Bone marrow (tissue), 2 donors: ENCODE results near the gene LRRK1.
"Not testable (repeated sequence)": the region's sequence is repeated elsewhere in the genome, so short reads cannot be mapped to it uniquely, and the experiment has no call there.

Source experiments
- DNase-seq, 2 donors: peaks; one replicate each; lab custom pipeline; 2025; lab: John Stamatoyannopoulos, UW

The LRRK1 gene

GRCh38 chr15:101092156-101092866 is 173.2 kb downstream of the LRRK1 start:
- no peak for DNase-seq

DNA sequence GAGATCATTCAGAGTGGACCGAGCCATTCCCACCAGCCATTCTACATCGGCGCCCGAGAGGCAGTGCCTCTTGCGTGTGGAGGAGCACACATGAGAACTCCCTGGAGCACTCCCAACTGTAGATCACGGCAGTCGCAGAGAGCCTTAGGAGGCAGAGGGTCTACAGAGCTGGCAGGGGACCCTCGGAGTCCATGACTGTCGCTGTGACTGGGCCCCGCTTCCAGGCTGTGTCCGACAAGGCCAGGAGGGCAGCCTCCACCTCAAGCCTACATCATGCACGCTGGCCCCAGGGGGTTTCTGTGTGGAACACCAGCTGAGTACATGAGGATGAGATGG is 173.7 kb downstream of the LRRK1 start:
- DNase-seq, result no peak

- DNase-seq, result no peak
Observed at GRCh38 chr15:101093958-101094357, 174.8 kb downstream of the LRRK1 start.

- DNase-seq, result not testable (repeated sequence)
Observed at GRCh38 chr15:101095796-101096406, 176.7 kb downstream of the LRRK1 start.

GRCh38 chr15:101097111-101097510 is 178.0 kb downstream of the LRRK1 start:
- no peak for DNase-seq

DNA sequence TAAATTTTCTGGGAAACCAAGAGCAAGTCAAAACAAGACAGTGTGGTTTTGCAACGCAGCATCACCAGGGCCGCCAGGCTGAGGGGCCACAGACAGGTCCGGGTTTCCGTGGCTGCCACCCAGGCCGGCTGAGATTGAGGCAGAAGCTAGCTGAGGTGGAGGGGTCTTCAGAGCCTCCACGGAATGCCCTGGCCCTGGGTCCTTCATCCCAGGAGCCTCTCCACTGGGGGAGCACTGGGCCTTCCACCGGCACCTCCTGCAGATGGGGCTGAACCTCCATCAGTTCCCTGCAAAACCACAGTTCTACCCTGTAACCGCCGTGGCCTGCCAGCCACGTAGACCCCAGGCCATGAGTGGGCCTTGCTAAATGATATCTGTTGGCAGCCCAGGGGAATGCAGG is 180.0 kb downstream of the LRRK1 start:
- DNase-seq, result no peak

- DNase-seq, result no peak
Observed at GRCh38 chr15:101100118-101100517, 181.0 kb downstream of the LRRK1 start.

- no peak for DNase-seq
Observed at GRCh38 chr15:101100593-101101442, 181.7 kb downstream of the LRRK1 start.

- no peak for DNase-seq
Observed at GRCh38 chr15:101101676-101102075, 182.5 kb downstream of the LRRK1 start.

- no peak for DNase-seq
Observed at GRCh38 chr15:101102746-101103145, 183.6 kb downstream of the LRRK1 start.

DNA sequence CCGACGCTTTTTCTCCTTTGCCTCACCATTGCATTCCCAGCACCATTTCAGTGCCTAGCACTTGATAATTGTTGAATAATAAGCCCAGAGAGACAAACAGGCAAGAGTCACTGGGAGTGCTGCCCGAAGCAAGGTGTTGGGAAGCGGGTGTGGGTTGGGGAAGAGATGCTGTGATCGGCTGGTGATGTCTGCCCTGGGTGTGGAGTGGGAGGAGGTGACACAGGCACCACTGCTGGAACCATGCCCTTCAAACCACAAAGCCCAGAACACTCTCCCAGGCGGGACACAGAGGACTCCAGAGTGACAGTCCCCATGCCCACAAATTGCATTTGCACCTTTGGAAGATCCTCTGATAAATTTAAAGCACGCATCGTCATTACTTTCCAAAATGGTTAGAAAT is 184.4 kb downstream of the LRRK1 start:
- DNase-seq, result no peak

DNA sequence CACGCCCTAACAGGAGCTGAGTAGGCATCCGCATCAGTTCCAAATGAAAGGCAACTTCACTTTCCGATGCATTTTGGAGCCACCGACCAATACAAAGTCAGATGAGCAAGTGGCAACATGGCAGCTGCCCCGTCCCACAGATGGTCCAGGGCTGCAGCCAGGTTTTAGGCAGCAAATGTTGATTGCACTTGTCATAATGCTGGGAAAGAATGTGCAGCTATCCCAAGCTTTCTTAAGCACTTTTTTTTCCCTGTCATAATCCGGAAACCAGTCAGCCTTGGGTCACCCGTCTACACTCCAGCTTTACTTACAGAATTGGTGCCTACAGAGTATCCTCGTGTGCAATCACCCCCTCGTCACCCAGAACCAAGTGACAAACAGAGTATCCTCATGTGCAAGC is 185.0 kb downstream of the LRRK1 start:
- no peak for DNase-seq

- DNase-seq, result no peak
Observed at GRCh38 chr15:101105059-101105891, 186.1 kb downstream of the LRRK1 start.

GRCh38 chr15:101107101-101107500 is 187.9 kb downstream of the LRRK1 start:
- DNase-seq, result no peak

GRCh38 chr15:101107625-101108460 is 188.7 kb downstream of the LRRK1 start:
- DNase-seq, result no peak

GRCh38 chr15:101108461-101108775 is 189.3 kb downstream of the LRRK1 start:
- DNase-seq, result no peak

DNA sequence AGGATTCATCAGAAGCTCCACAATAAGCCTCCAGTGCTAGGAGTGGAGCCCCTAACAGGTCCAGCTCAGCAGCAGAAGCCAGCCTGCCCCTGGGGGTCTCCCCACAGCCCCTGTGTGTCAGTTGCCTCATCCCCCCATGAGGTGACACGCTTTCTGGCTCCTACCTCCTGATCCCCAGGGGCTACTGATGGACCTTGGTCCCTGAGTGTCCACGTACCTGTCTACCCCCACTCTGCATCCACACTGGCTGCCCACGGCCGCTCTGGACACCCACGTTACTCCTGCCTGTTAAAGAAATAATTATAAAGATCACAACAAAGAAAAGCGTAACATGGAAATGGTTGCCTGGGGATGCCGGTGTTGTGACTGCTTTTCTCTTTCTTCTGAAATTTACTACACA is 189.6 kb downstream of the LRRK1 start:
- no peak for DNase-seq

- DNase-seq, result no peak
Observed at GRCh38 chr15:101110681-101111569, 191.8 kb downstream of the LRRK1 start.

DNA sequence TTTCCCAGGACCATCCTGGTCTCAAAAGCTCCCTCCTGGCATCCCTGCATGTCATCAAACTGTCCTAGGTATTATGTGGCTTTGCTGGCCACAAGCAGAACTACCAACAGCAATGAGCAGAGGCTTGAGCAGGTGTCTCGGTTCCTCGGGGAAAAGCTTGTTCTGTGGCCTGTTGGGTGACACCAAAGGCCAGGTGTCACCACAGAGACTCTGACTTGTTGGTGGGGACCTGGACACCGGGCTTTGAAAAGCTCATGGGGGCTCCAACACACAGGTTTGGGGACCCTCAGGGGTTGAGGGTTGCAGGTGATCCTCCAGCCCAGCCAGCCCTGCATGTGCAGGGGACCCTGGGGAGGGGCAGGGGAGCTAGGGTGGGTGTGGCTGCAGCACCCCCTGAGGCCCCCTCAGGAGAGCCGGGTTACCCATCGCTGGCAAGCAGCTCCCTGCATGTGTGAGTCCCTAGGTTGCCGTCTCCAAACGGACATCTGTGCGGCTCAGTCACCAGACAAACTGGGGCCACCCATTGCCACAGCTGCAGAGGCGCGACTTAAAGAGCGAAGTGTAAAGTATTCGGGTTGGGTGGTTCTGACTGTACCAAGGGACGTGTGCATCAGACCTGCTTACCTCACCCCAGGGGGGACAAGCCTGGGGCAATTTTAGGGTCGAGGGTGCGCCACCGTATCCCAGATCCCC is 192.6 kb downstream of the LRRK1 start:
- no peak for DNase-seq
